ENCODE data around the gene DNAH5. TPM values are rescaled to one million over a fixed set of nuclear protein-coding genes. Genes with fewer than 3 reads are reported as not detected.

DNAH5 gene
- total RNA-seq, 1 experiment from 2014 or later, result 9.7 TPM

GRCh38 chr5:13785781-13786415, 158.6 kb downstream of the DNAH5 start:
- CTCF ChIA-PET, result no interaction called here
- Histone ChIP-seq H3K4me3 (no peak overlapping the region), H2AFZ (no peak overlapping the region), H3K9me2 (ENCODE audit: insufficient read depth) (no peaks in the 10 kb centered on the region), H3K4me2 (no peak overlapping the region), H3K27ac (no peak overlapping the region), H4K20me1 (ENCODE audit: insufficient read depth) (no peaks in the 10 kb centered on the region), H3K27me3 (ENCODE audit: insufficient read depth, low read depth) (no peaks in the 10 kb centered on the region), H3K4me1 (replicated peaks; ENCODE audit: insufficient read depth) (no peaks in the 10 kb centered on the region), H3K36me3 (ENCODE audit: low read depth) (no peaks in the 10 kb centered on the region), H3K9me3 (ENCODE audit: insufficient read depth, low read depth) (no peaks in the 10 kb centered on the region), H3K79me2 (ENCODE audit: low read depth) (no peaks in the 10 kb centered on the region), H3F3A (ENCODE audit: insufficient read depth, low read depth) (no peaks in the 10 kb centered on the region)
- TF ChIP-seq EZH2 (IDR thresholded peaks at IDR 0.05; ENCODE audit: low read depth), result no peak
- TF ChIP-seq, protein P1, sequence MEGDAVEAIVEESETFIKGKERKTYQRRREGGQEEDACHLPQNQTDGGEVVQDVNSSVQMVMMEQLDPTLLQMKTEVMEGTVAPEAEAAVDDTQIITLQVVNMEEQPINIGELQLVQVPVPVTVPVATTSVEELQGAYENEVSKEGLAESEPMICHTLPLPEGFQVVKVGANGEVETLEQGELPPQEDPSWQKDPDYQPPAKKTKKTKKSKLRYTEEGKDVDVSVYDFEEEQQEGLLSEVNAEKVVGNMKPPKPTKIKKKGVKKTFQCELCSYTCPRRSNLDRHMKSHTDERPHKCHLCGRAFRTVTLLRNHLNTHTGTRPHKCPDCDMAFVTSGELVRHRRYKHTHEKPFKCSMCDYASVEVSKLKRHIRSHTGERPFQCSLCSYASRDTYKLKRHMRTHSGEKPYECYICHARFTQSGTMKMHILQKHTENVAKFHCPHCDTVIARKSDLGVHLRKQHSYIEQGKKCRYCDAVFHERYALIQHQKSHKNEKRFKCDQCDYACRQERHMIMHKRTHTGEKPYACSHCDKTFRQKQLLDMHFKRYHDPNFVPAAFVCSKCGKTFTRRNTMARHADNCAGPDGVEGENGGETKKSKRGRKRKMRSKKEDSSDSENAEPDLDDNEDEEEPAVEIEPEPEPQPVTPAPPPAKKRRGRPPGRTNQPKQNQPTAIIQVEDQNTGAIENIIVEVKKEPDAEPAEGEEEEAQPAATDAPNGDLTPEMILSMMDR (conservative IDR thresholded peaks at IDR 0.05), result no peak
- no TSS peak for BruUV-seq (replicated peaks)
- DNase-seq, result no peak
- POLR2A ChIA-PET (ENCODE audit: unreplicated experiment), result no interaction called here
- intact Hi-C loops (cut with micrococcal nuclease; ENCODE audit: unreplicated experiment), result no loop called here

DNA sequence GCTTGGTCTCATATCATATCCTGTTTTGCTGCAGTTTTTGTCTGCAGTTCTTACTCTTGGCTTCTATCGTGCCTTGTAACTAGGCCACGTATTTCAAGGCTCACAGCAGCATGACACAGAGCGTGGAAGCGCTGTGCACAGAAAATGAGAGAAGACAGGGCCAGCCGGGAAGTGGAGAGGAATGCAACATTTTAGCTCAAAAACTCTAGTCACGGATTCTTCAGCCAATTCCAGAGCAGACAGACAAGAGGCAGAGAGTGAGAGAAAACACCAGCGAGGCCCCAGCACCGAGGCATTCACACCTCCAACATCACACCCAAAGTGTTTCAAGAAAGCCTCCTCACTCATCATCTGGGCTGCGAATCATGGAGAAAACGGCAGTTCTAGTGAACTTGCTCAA, 160.8 kb downstream of the DNAH5 start:
- no TSS peak for BruUV-seq (replicated peaks)
- no peaks in the 10 kb centered on the region for H3F3A ChIP-seq (ENCODE audit: insufficient read depth, low read depth)
- intact Hi-C loops (cut with micrococcal nuclease; ENCODE audit: unreplicated experiment), result no loop called here
- no peak for DNase-seq
- CTCF ChIA-PET, result no interaction called here
- no peaks in the 10 kb centered on the region for H4K20me1 ChIP-seq (ENCODE audit: insufficient read depth)
- H3K27ac ChIP-seq, result no peak overlapping the region
- H2AFZ ChIP-seq, result no peak overlapping the region
- POLR2A ChIA-PET (ENCODE audit: unreplicated experiment), result no interaction called here
- no peak overlapping the region for H3K4me3 ChIP-seq
- H3K9me2 ChIP-seq (ENCODE audit: insufficient read depth), result no peaks in the 10 kb centered on the region
- H3K27me3 ChIP-seq (ENCODE audit: insufficient read depth, low read depth), result no peaks in the 10 kb centered on the region
- H3K9me3 ChIP-seq (ENCODE audit: insufficient read depth, low read depth), result no peaks in the 10 kb centered on the region
- no peaks in the 10 kb centered on the region for H3K4me1 ChIP-seq (replicated peaks; ENCODE audit: insufficient read depth)
- H3K4me2 ChIP-seq, result no peak overlapping the region
- TF ChIP-seq EZH2 (IDR thresholded peaks at IDR 0.05; ENCODE audit: low read depth), result no peak
- TF ChIP-seq, protein P1 (conservative IDR thresholded peaks at IDR 0.05), result no peak
- no peaks in the 10 kb centered on the region for H3K36me3 ChIP-seq (ENCODE audit: low read depth)
- H3K79me2 ChIP-seq (ENCODE audit: low read depth), result no peaks in the 10 kb centered on the region

DNA sequence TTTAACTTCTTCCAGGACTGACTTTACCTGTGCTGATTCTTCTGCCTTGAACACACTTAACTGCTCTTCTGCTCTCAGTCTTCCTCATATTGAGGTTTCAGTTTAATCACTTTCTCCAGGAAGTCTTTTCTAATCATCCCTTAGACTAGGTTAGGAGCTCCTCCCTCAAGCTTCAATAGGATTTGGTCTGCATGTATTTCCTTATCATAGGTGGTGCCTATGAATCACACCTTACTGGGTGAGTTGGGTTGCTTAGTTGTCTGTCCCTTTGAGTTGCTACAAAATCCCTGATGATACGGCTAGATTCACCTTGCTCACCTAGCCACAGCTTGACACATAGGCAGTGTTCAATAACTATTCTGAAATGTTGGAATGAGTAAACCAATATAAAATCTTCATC, 164.4 kb downstream of the DNAH5 start:
- Histone ChIP-seq H4K20me1 (ENCODE audit: insufficient read depth) (no peaks in the 10 kb centered on the region), H3K4me2 (no peak overlapping the region), H3K36me3 (ENCODE audit: low read depth) (no peaks in the 10 kb centered on the region), H3K4me3 (no peak overlapping the region), H3F3A (ENCODE audit: insufficient read depth, low read depth) (no peaks in the 10 kb centered on the region), H3K9me2 (ENCODE audit: insufficient read depth) (no peaks in the 10 kb centered on the region; the same call in 1 of the 2 replicates), H3K4me1 (replicated peaks; ENCODE audit: insufficient read depth) (no peaks in the 10 kb centered on the region), H3K9me3 (ENCODE audit: insufficient read depth, low read depth) (no peaks in the 10 kb centered on the region), H2AFZ (no peak overlapping the region), H3K79me2 (ENCODE audit: low read depth) (no peaks in the 10 kb centered on the region), H3K27me3 (ENCODE audit: insufficient read depth, low read depth) (no peaks in the 10 kb centered on the region), H3K27ac (no peak overlapping the region)
- no TSS peak for BruUV-seq (replicated peaks)
- CTCF ChIA-PET, result no interaction called here
- no peak for DNase-seq
- TF ChIP-seq EZH2 (IDR thresholded peaks at IDR 0.05; ENCODE audit: low read depth), result no peak
- TF ChIP-seq, protein P1 (conservative IDR thresholded peaks at IDR 0.05), result no peak
- POLR2A ChIA-PET (ENCODE audit: unreplicated experiment), result no interaction called here
- intact Hi-C loops (cut with micrococcal nuclease; ENCODE audit: unreplicated experiment), result no loop called here

Measured in PC-9 (cell line).